ENCODE data around the gene PKDREJ. TPM values are rescaled to one million over a fixed set of nuclear protein-coding genes. Genes with fewer than 3 reads are reported as not detected.

Gene PKDREJ
- total RNA-seq, 1 donor from 2014 or later, result not detected

GRCh38 chr22:46224898-46225290 lies 38.2 kb downstream of the PKDREJ start:
- Histone ChIP-seq H3K27ac (no peak overlapping the region), H3K4me3 (no peak overlapping the region), H3K27me3 (no peaks in the 10 kb centered on the region), H3K36me3 (peaks cover 0 to 26% of the 10 kb centered on the region in 2 donors), H3K4me1 (no peaks in the 10 kb centered on the region), H3K9me3 (no peaks in the 10 kb centered on the region)
- no peak for DNase-seq (ENCODE audit: extremely low spot score in 2 of 2)
- TF ChIP-seq POLR2A (IDR thresholded peaks at IDR 0.05), result no peak
- no peak for TF ChIP-seq POLR2AphosphoS5 (IDR thresholded peaks at IDR 0.05; ENCODE audit: insufficient read depth in 1 of 2, low read depth in 1 of 2)
- intact Hi-C loops (cut with DNase I), result no loop called here

GRCh38 chr22:46224044-46224897 lies 38.9 kb downstream of the PKDREJ start:
- intact Hi-C loops (cut with DNase I), result no loop called here
- no peaks in the 10 kb centered on the region for H3K9me3 ChIP-seq
- no peaks in the 10 kb centered on the region for H3K27me3 ChIP-seq
- H3K36me3 ChIP-seq, result peaks cover 0 to 32% of the 10 kb centered on the region in 2 donors
- TF ChIP-seq POLR2A (IDR thresholded peaks at IDR 0.05) (no peak), CTCF (IDR thresholded peaks at IDR 0.05) (no peak), POLR2AphosphoS5 (IDR thresholded peaks at IDR 0.05; ENCODE audit: insufficient read depth in 1 of 2, low read depth in 1 of 2) (no peak)
- no peak for DNase-seq (ENCODE audit: extremely low spot score in 2 of 2)
- no peak overlapping the region for H3K4me3 ChIP-seq
- H3K27ac ChIP-seq, result no peak overlapping the region
- no peaks in the 10 kb centered on the region for H3K4me1 ChIP-seq

- TF ChIP-seq CTCF (IDR thresholded peaks at IDR 0.05) (no peak), POLR2A (IDR thresholded peaks at IDR 0.05) (no peak), POLR2AphosphoS5 (IDR thresholded peaks at IDR 0.05; ENCODE audit: insufficient read depth in 1 of 2, low read depth in 1 of 2) (no peak)
- Histone ChIP-seq H3K27ac (no peak overlapping the region), H3K4me3 (no peak overlapping the region), H3K9me3 (no peaks in the 10 kb centered on the region), H3K27me3 (no peaks in the 10 kb centered on the region), H3K36me3 (peaks cover 0 to 59% of the 10 kb centered on the region in 2 donors), H3K4me1 (no peaks in the 10 kb centered on the region)
- intact Hi-C loops (cut with DNase I), result no loop called here
- DNase-seq (ENCODE audit: extremely low spot score in 2 of 2), result no peak
These were observed 42.2 kb downstream of the PKDREJ start for GRCh38 chr22:46220921-46221320.

- Histone ChIP-seq H3K4me1 (no peaks in the 10 kb centered on the region), H3K36me3 (peaks cover 0 to 67% of the 10 kb centered on the region in 2 donors), H3K9me3 (no peaks in the 10 kb centered on the region), H3K27ac (no peak overlapping the region), H3K27me3 (no peaks in the 10 kb centered on the region), H3K4me3 (no peak overlapping the region)
- intact Hi-C loops (cut with DNase I), result loop anchor here (2.0 kb wide), 1 partner anchor 57 kb away; no protein-coding TSS in a partner anchor
- TF ChIP-seq POLR2A (IDR thresholded peaks at IDR 0.05) (no peak), CTCF (IDR thresholded peaks at IDR 0.05) (no peak), POLR2AphosphoS5 (IDR thresholded peaks at IDR 0.05; ENCODE audit: insufficient read depth in 1 of 2, low read depth in 1 of 2) (no peak)
- DNase-seq (ENCODE audit: extremely low spot score in 2 of 2), result no peak
These were observed 43.5 kb downstream of the PKDREJ start for GRCh38 chr22:46219636-46220035.

- Histone ChIP-seq H3K27me3 (no peaks in the 10 kb centered on the region), H3K4me1 (no peaks in the 10 kb centered on the region), H3K36me3 (peaks cover 0 to 50% of the 10 kb centered on the region in 2 donors), H3K9me3 (no peaks in the 10 kb centered on the region), H3K27ac (no peak overlapping the region), H3K4me3 (no peak overlapping the region)
- DNase-seq (ENCODE audit: extremely low spot score in 2 of 2), result no peak
- intact Hi-C loops (cut with DNase I), result no loop called here
- TF ChIP-seq CTCF (IDR thresholded peaks at IDR 0.05), result no peak
- TF ChIP-seq POLR2AphosphoS5 (IDR thresholded peaks at IDR 0.05; ENCODE audit: insufficient read depth in 1 of 2, low read depth in 1 of 2), result no peak
- TF ChIP-seq POLR2A (IDR thresholded peaks at IDR 0.05), result no peak
These were observed 48.5 kb downstream of the PKDREJ start for GRCh38 chr22:46214616-46215015.

All from vagina (tissue), 2 donors.